CD4-positive, alpha-beta T cell treated with Interleukin-17A for 4 hours (primary cell): Measurements from ENCODE around the gene GAB3.

Source experiments
- DNase-seq: peaks from one replicate; pipeline ENCODE4 v3.0.0-alpha.2; 2020; ENCODE audit warnings: mixed read lengths

The GAB3 gene

DNA sequence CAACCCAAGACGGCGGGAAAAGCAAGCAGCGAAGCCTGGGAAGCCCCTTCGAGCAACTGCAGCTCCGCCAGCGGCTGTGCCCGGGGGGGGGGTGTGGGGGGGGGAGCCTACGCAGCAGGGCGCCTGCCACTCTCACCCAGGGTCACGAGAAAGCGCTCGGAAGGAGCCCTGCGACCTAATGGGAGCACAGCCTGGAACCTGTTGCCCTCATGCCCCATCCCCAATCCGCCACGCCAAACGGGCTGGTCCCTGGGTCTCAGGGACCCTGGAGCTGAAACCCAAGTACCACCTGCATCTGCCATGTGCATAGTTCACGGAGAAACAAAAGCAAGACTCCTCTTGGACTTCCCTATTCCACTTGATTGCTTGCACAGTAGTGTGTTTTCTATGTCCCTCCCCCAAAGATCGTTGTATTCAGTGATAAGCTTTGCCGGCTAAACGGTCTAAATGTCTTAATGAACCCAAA is 359 bp upstream of the GAB3 start:
- peak; percentile 57 for DNase-seq

- no peak for DNase-seq
Measured at GRCh38 chrX:154749856-154750255, 1.0 kb downstream of the GAB3 start.

GRCh38 chrX:154748712-154749339 is 2.1 kb downstream of the GAB3 start:
- DNase-seq = peak; percentile 58

- no peak for DNase-seq
Measured at GRCh38 chrX:154742613-154743012, 8.3 kb downstream of the GAB3 start.

DNA sequence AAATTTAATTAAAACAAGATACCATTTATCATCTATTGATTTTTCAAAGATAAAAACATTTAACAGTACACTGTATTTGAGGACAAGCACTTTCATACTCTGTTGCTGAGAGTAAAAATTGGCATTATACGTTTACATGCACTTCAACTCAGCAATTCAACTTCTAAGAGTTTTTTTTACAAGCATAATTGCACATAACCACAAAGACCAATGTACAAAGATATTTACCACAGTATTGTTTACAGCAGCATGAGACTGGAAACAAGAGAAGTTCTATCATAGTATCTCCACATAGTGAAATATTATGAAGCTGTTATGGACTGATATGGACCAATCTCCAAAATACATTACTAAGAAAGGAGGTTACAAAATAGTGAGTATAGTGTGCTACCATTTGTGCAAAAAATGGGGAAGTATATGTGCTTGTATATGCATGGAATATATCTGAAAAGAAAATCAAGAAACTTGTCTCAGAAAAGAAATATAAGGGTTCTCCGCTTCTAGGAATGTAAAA is 10.9 kb downstream of the GAB3 start:
- DNase-seq = no peak

DNA sequence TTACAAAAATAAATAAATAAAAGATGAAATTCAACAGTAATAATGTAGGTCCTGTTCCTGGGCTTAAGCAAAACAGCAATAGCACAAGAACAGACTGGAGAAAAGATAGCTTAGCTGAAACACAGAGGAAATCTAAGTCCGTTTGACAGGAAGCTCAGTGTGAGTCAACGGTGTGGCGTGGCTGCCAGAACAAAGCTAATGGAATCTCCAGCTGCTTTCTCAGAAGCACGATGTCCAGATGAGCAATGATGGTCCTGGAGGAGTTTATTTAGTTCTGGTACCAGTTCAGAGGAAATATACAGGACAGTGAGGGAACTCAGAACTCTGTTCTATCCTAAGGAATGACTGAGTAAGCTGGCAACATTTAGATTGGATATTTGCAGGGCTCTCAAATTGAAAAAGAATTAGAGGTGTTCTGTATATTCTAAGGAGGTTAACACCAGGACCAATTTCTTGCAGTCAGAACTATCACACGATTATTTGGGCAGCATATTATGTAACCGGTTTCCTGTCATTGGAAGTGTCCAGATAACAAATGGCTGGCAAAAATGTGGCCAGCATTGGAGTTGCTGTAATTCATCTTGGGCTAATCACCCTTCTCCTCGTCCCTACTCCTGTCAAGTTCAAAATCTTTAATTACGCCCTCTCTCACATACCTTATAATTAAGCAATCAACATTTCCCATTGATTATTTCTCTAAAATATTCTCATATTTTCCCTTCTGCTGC is 12.7 kb downstream of the GAB3 start:
- DNase-seq = peak; percentile 52

- no peak for DNase-seq
Measured at GRCh38 chrX:154737136-154737535, 13.7 kb downstream of the GAB3 start.

GRCh38 chrX:154735695-154736393 is 15.0 kb downstream of the GAB3 start:
- DNase-seq = no peak

- DNase-seq = peak; percentile 66
Measured at GRCh38 chrX:154734061-154734781, 16.7 kb downstream of the GAB3 start.

- DNase-seq = no peak
Measured at GRCh38 chrX:154733066-154733425, 17.8 kb downstream of the GAB3 start.

GRCh38 chrX:154732421-154733065 is 18.3 kb downstream of the GAB3 start:
- DNase-seq = no peak

DNA sequence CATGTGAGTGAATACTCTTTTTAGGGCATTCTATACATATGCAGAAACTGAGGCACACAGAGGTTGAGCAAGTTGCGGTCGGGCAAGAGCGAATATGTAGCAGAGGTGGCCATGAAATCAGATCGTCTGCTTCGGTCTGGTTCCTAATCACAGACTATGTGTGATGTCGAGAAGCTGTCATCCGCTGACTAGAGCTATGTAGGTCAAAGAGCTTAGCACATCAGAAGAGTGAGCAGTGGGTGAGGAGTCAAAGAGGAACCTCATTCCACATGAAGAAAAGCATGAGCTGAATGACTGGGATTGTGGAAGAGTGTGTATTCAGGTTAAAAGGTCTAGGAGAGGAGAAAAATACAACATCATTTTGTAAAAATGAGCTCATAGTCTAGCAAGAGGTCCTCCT is 19.0 kb downstream of the GAB3 start:
- DNase-seq = no peak

- DNase-seq = no peak
Measured at GRCh38 chrX:154731184-154731583, 19.7 kb downstream of the GAB3 start.

GRCh38 chrX:154730253-154730891 is 20.5 kb downstream of the GAB3 start:
- DNase-seq = no peak

- DNase-seq = no peak
Measured at GRCh38 chrX:154729439-154729838, 21.4 kb downstream of the GAB3 start.

DNA sequence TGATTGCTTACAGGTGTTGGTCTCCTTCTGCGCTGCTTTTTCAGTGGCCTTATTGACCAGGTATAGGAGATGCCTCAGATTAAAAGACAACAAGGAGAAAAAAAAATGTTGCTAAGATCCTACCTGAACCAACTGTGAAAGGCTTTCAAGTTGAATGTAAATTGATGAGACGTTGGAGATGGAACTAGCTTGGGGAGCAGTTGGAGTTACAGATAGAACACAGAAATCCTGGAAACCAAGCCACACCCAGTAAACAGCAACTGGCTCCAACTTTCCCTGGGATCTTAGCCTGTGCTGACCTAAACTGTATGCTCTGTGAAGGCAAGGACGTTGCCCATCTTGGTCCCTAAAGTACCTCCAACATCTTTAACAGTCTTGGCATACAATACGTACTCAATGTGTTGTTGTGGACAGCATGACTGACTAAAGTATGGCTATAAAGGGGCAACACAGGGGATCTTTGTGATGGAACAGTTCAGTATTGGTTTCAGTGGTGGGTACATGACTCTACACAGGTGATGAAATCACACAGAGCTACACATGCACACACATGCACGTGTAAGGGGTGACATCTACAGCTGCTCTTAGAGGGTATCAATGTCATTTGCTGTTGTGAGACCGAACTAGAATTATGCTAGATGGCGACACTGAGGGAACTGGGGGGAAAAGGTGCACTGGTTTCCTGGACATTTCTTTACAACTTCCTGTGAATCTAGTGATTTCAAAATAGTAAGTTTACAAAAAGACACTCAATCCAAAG is 22.3 kb downstream of the GAB3 start:
- no peak for DNase-seq

GRCh38 chrX:154727871-154728270 is 23.0 kb downstream of the GAB3 start:
- DNase-seq = no peak

- no peak for DNase-seq
Measured at GRCh38 chrX:154727418-154727817, 23.5 kb downstream of the GAB3 start.

DNA sequence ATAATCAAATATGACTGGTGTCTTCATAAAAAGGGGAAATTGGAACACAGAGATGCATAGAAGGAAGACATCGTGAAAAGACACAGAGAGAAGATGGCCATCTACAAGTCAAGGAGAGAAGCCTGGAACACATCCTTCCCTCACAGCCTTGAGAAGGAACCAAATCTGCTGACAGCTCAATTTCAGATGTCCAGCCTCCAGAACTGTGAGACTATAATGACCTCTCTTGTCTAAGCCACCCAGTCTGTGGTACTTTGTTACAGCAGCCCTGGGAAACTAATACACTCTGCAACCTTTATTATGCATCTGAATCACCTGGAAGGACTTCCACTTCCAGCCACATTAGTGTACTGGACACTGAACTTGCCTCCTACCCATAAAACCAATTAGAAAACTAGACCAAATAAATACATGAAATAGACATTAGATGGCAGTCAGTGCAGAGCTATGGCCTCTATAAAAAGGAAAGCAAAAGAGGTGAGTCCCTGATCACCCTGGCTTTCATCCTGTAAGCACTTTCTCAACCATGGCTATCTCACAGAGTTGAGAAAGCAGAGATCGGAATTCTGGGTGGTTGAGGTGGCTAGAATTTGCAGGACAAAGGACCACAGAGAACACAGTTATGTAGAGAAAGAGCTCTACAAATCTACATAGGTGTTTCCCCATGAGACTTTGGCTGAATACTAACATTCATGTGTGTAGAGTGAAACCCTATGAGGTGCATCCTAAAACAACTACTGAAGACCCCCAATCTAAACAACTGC is 25.7 kb downstream of the GAB3 start:
- no peak for DNase-seq

- no peak for DNase-seq
Measured at GRCh38 chrX:154721155-154721554, 29.7 kb downstream of the GAB3 start.

- no peak for DNase-seq
Measured at GRCh38 chrX:154720067-154720466, 30.8 kb downstream of the GAB3 start.
